Measurements from ENCODE around the gene PITPNM1. TPM values are rescaled to one million over a fixed set of nuclear protein-coding genes. Genes with fewer than 3 reads are reported as not detected.

Gene PITPNM1
- total and polyA plus RNA-seq, 2 experiments from 2014 or later: 10.8 to 30.7 TPM

GRCh38 chr11:67492801-67493547, 12.2 kb downstream of the PITPNM1 start:
- Histone ChIP-seq H3K9ac (no peak overlapping the region), H2AFZ (no peak overlapping the region), H4K20me1 (ENCODE audit: insufficient read depth) (no peaks in the 10 kb centered on the region), H3K36me3 (ENCODE audit: low read depth) (no peaks in the 10 kb centered on the region), H3K27me3 (replicated peaks; ENCODE audit: insufficient read depth) (no peaks in the 10 kb centered on the region), H3K9me3 (ENCODE audit: low read depth) (no peaks in the 10 kb centered on the region), H3K4me2 (ENCODE audit: unreplicated experiment) (no peak overlapping the region), H3K79me2 (ENCODE audit: insufficient read depth) (no peaks in the 10 kb centered on the region), H3F3A (ENCODE audit: insufficient read depth) (no peaks in the 10 kb centered on the region), H3K27ac (no peak overlapping the region), H3K4me1 (ENCODE audit: insufficient read depth) (no peaks in the 10 kb centered on the region), H3K4me3 (no peak overlapping the region), H3K9me2 (ENCODE audit: insufficient read depth) (no peaks in the 10 kb centered on the region)
- 76 to 83% methylated on average over 32 to 46 of the region's 46 CpGs for WGBS, 2 experiments (ENCODE audit: low coverage in 1 of 2, low lambda C conversion rate in 2 of 2, missing lambda C conversion rate in 2 of 2)
- in situ Hi-C loops (cut with MboI): no loop called here
- no peak for DNase-seq
- TF ChIP-seq EZH2 (IDR thresholded peaks at IDR 0.05; ENCODE audit: insufficient read depth, poor library complexity, severe bottlenecking) (no peak), EZH2phosphoT487 (IDR thresholded peaks at IDR 0.05; ENCODE audit: insufficient read depth, low read depth) (no peak)

- Histone ChIP-seq H3K79me2 (ENCODE audit: insufficient read depth) (no peaks in the 10 kb centered on the region), H3K9me2 (ENCODE audit: insufficient read depth) (no peaks in the 10 kb centered on the region), H3K4me1 (ENCODE audit: insufficient read depth) (no peaks in the 10 kb centered on the region), H3K36me3 (ENCODE audit: low read depth) (no peaks in the 10 kb centered on the region), H4K20me1 (ENCODE audit: insufficient read depth) (no peaks in the 10 kb centered on the region), H3K4me3 (no peak overlapping the region), H3K27ac (no peak overlapping the region), H3K9me3 (ENCODE audit: low read depth) (no peaks in the 10 kb centered on the region), H3K4me2 (ENCODE audit: unreplicated experiment) (no peak overlapping the region), H3F3A (ENCODE audit: insufficient read depth) (no peaks in the 10 kb centered on the region), H3K27me3 (replicated peaks; ENCODE audit: insufficient read depth) (no peaks in the 10 kb centered on the region), H2AFZ (no peak overlapping the region), H3K9ac (no peak overlapping the region)
- in situ Hi-C loops (cut with MboI): no loop called here
- WGBS, 2 experiments (ENCODE audit: low coverage in 1 of 2, low lambda C conversion rate in 2 of 2, missing lambda C conversion rate in 2 of 2): 78 to 85% methylated on average over 19 of the region's 19 CpGs
- TF ChIP-seq EZH2 (IDR thresholded peaks at IDR 0.05; ENCODE audit: insufficient read depth, poor library complexity, severe bottlenecking) (no peak), EZH2phosphoT487 (IDR thresholded peaks at IDR 0.05; ENCODE audit: insufficient read depth, low read depth) (no peak)
- DNase-seq: no peak
Observed at GRCh38 chr11:67492069-67492727, 13.0 kb downstream of the PITPNM1 start.

- no peaks in the 10 kb centered on the region for H3F3A ChIP-seq (ENCODE audit: insufficient read depth)
- no peaks in the 10 kb centered on the region for H3K36me3 ChIP-seq (ENCODE audit: low read depth)
- DNase-seq: no peak
- H3K27ac ChIP-seq: no peak overlapping the region
- H3K27me3 ChIP-seq (replicated peaks; ENCODE audit: insufficient read depth): no peaks in the 10 kb centered on the region
- no peak overlapping the region for H3K4me3 ChIP-seq
- no peak overlapping the region for H2AFZ ChIP-seq
- no peak overlapping the region for H3K4me2 ChIP-seq (ENCODE audit: unreplicated experiment)
- H3K9ac ChIP-seq: no peak overlapping the region
- in situ Hi-C loops (cut with MboI): no loop called here
- H4K20me1 ChIP-seq (ENCODE audit: insufficient read depth): no peaks in the 10 kb centered on the region
- no peaks in the 10 kb centered on the region for H3K9me2 ChIP-seq (ENCODE audit: insufficient read depth)
- no peaks in the 10 kb centered on the region for H3K4me1 ChIP-seq (ENCODE audit: insufficient read depth)
- 0 out of 2 replicates have a peak, but pooled peaks cover 5% of the 10 kb centered on the region for H3K79me2 ChIP-seq (ENCODE audit: insufficient read depth)
- 88 to 90% methylated on average over 19 to 24 of the region's 24 CpGs for whole genome bisulfite sequencing, 2 experiments (ENCODE audit: low coverage in 1 of 2, low lambda C conversion rate in 2 of 2, missing lambda C conversion rate in 2 of 2)
- no peaks in the 10 kb centered on the region for H3K9me3 ChIP-seq (ENCODE audit: low read depth)
- TF ChIP-seq EZH2 (IDR thresholded peaks at IDR 0.05; ENCODE audit: insufficient read depth, poor library complexity, severe bottlenecking) (no peak), EZH2phosphoT487 (IDR thresholded peaks at IDR 0.05; ENCODE audit: insufficient read depth, low read depth) (no peak)
Observed at GRCh38 chr11:67491276-67492068, 13.7 kb downstream of the PITPNM1 start.

GRCh38 chr11:67490727-67491065, 14.5 kb downstream of the PITPNM1 start:
- H3K9me3 ChIP-seq (ENCODE audit: low read depth): no peaks in the 10 kb centered on the region
- H3K4me2 ChIP-seq (ENCODE audit: unreplicated experiment): no peak overlapping the region
- 0 out of 2 replicates have a peak, but pooled peaks cover 9% of the 10 kb centered on the region for H3K79me2 ChIP-seq (ENCODE audit: insufficient read depth)
- TF ChIP-seq EZH2phosphoT487 (IDR thresholded peaks at IDR 0.05; ENCODE audit: insufficient read depth, low read depth) (no peak), EZH2 (IDR thresholded peaks at IDR 0.05; ENCODE audit: insufficient read depth, poor library complexity, severe bottlenecking) (no peak)
- H3K9ac ChIP-seq: no peak overlapping the region
- DNase-seq: no peak
- H3K4me1 ChIP-seq (ENCODE audit: insufficient read depth): no peaks in the 10 kb centered on the region
- H3K27me3 ChIP-seq (replicated peaks; ENCODE audit: insufficient read depth): no peaks in the 10 kb centered on the region
- no peaks in the 10 kb centered on the region for H3K9me2 ChIP-seq (ENCODE audit: insufficient read depth)
- H3K4me3 ChIP-seq: no peak overlapping the region
- no peak overlapping the region for H2AFZ ChIP-seq
- in situ Hi-C loops (cut with MboI): no loop called here
- WGBS, 2 experiments (ENCODE audit: low coverage in 1 of 2, low lambda C conversion rate in 2 of 2, missing lambda C conversion rate in 2 of 2): 86 to 87% methylated on average over 15 of the region's 15 CpGs
- H3K27ac ChIP-seq: no peak overlapping the region
- H3F3A ChIP-seq (ENCODE audit: insufficient read depth): no peaks in the 10 kb centered on the region
- no peaks in the 10 kb centered on the region for H4K20me1 ChIP-seq (ENCODE audit: insufficient read depth)
- no peaks in the 10 kb centered on the region for H3K36me3 ChIP-seq (ENCODE audit: low read depth)
